ENCODE results near the gene TNNI3.
"Not testable (repeated sequence)": the region's sequence is repeated elsewhere in the genome, so short reads cannot be mapped to it uniquely, and the experiment has no call there.

GRCh38 chr19:55172318-55172717, 14.8 kb upstream of the TNNI3 start:
- TF ChIP-seq CTCF, POLR2A, POLR2AphosphoS5, EP300 (IDR thresholded peaks at IDR 0.05): not testable (repeated sequence)
